A172 (cell line): ENCODE data around the gene DOCK2. TPM values are rescaled to one million over a fixed set of nuclear protein-coding genes. Genes with fewer than 3 reads are reported as not detected.

Experiments used
- DNase-seq: peaks from one replicate; pipeline ENCODE4 v3.0.0-alpha.2; 2015; ENCODE audit warnings: low spot score
- total RNA-seq: library from RNA; depleted of rRNA; stranded (reverse); fragments of >200 nt; shearing (Covaris generic); gene quantifications from 2 replicates; pipeline ENCODE4 v1.2.3, GENCODE V29; 2014

DOCK2 gene
- total RNA-seq, 1 experiment from 2014 or later = 63.1 TPM

GRCh38 chr5:169905017-169905416 lies 267.9 kb downstream of the DOCK2 start:
- DNase-seq = no peak

GRCh38 chr5:169906745-169907649 lies 269.9 kb downstream of the DOCK2 start:
- DNase-seq = no peak

GRCh38 chr5:169908864-169909263 lies 271.8 kb downstream of the DOCK2 start:
- no peak for DNase-seq

- DNase-seq = no peak
Observed at GRCh38 chr5:169909945-169910344, 272.9 kb downstream of the DOCK2 start.

GRCh38 chr5:169910393-169910792 lies 273.3 kb downstream of the DOCK2 start:
- DNase-seq = no peak

GRCh38 chr5:169911448-169912212 lies 274.6 kb downstream of the DOCK2 start:
- DNase-seq = no peak

- DNase-seq = no peak
Observed at GRCh38 chr5:169913479-169913878, 276.4 kb downstream of the DOCK2 start.

- DNase-seq = peak; percentile 18
Observed at GRCh38 chr5:169914766-169915165, 277.7 kb downstream of the DOCK2 start.

- DNase-seq = no peak
Observed at GRCh38 chr5:169917500-169917899, 280.4 kb downstream of the DOCK2 start.

GRCh38 chr5:169918228-169918627 lies 281.2 kb downstream of the DOCK2 start:
- DNase-seq = no peak

- no peak for DNase-seq
Observed at GRCh38 chr5:169920474-169920873, 283.4 kb downstream of the DOCK2 start.

- no peak for DNase-seq
Observed at GRCh38 chr5:169921384-169921783, 284.3 kb downstream of the DOCK2 start.

- DNase-seq = no peak
Observed at GRCh38 chr5:169921949-169922348, 284.9 kb downstream of the DOCK2 start.

- DNase-seq = no peak
Observed at GRCh38 chr5:169922474-169922873, 285.4 kb downstream of the DOCK2 start.

GRCh38 chr5:169923988-169924387 lies 286.9 kb downstream of the DOCK2 start:
- no peak for DNase-seq

- DNase-seq = no peak
Observed at GRCh38 chr5:169933127-169933526, 296.1 kb downstream of the DOCK2 start.

GRCh38 chr5:169933616-169934015 lies 296.5 kb downstream of the DOCK2 start:
- no peak for DNase-seq

GRCh38 chr5:169934990-169935389 lies 297.9 kb downstream of the DOCK2 start:
- DNase-seq = peak; percentile 16

- no peak for DNase-seq
Observed at GRCh38 chr5:169935762-169936161, 298.7 kb downstream of the DOCK2 start.

GRCh38 chr5:169938439-169938838 lies 301.4 kb downstream of the DOCK2 start:
- no peak for DNase-seq

GRCh38 chr5:169939731-169940130 lies 302.7 kb downstream of the DOCK2 start:
- no peak for DNase-seq

- no peak for DNase-seq
Observed at GRCh38 chr5:169941542-169941941, 304.5 kb downstream of the DOCK2 start.

GRCh38 chr5:169942181-169942580 lies 305.1 kb downstream of the DOCK2 start:
- no peak for DNase-seq
